Gastrocnemius medialis (tissue), 4 donors: ENCODE measurements around the gene ATP11A. TPM values are rescaled to one million over a fixed set of nuclear protein-coding genes. Genes with fewer than 3 reads are reported as not detected.

ENCODE experiments used
- ATAC-seq, 2 donors: fragments of 150-250 bp; one replicate each; pipeline ENCODE4 v1.9.1; 2016
- DNase-seq, 2 donors: peaks; one replicate each; pipeline ENCODE4 v3.0.0-alpha.2; 2019
- H3K27ac ChIP-seq, 4 donors: fragments of 200-600 bp; sonication (generic); 1 replicate in 1 of 4; 2 replicates in 3 of 4; pipeline ENCODE4 v1.5.1; 2016 to 2018; ENCODE audit warnings: mild to moderate bottlenecking in 2 of 4, moderate library complexity in 1 of 4
- H3K27me3 ChIP-seq, 3 donors: fragments of 200-600 bp; sonication (generic) in 2 of 3; 1 replicate in 1 of 3; 2 replicates in 2 of 3; pipeline versions ENCODE4 v1.5.1 to v1.6.0; 2016 to 2019; ENCODE audit warnings: mild to moderate bottlenecking in 1 of 3, moderate library complexity in 1 of 3
- H3K36me3 ChIP-seq, 2 donors: fragments of 200-600 bp; sonication (generic) in 1 of 2; one replicate each; pipeline ENCODE4 v1.5.1; 2017 to 2018
- H3K4me1 ChIP-seq, 2 donors: fragments of 200-600 bp; sonication (generic) in 1 of 2; one replicate each; pipeline ENCODE4 v1.5.1; 2016 to 2017; ENCODE audit warnings: mild to moderate bottlenecking in 2 of 2
- H3K4me3 ChIP-seq, 4 donors: fragments of 200-600 bp; sonication (generic) in 3 of 4; 1 replicate in 1 of 4; 2 replicates in 3 of 4; pipeline ENCODE4 v1.5.1; 2016 to 2019; ENCODE audit warnings: mild to moderate bottlenecking in 2 of 4
- H3K9me3 ChIP-seq, 3 donors: fragments of 200-600 bp; sonication (generic) in 2 of 3; 1 replicate in 1 of 3; 2 replicates in 2 of 3; pipeline ENCODE4 v1.5.1; 2016 to 2019
- CTCF ChIP-seq, 5 experiments: fragments of 450-650 bp in 3 of 5; fragments of 200-600 bp in 2 of 5; sonication (generic) in 2 of 5; IDR thresholded peaks in 4 of 5; conservative IDR thresholded peaks in 1 of 5; 1 replicate in 4 of 5; 2 replicates in 1 of 5; pipeline ENCODE4 v1.5.1; 2016 to 2019; ENCODE audit warnings: antibody characterized with exemption in 5 of 5, mild to moderate bottlenecking in 3 of 5, moderate library complexity in 3 of 5
- POLR2A ChIP-seq, 2 donors: fragments of 450-650 bp; IDR thresholded peaks; one replicate each; pipeline ENCODE4 v1.6.1; 2017; ENCODE audit warnings: antibody characterized with exemption in 2 of 2, mild to moderate bottlenecking in 2 of 2, moderate library complexity in 2 of 2
- in situ Hi-C, 4 donors: fragments of 200-750 bp; cut with MboI; loops; one replicate each; pipeline versions ENCODE4 v1.15.0 to v1.8.0; 2017; ENCODE audit warnings: low sequenced_read_pairs in 4 of 4
- intact Hi-C: fragments of 100-400 bp; cut with DNase I; formaldehyde crosslinking; loops from one replicate; pipeline ENCODE4 v1.15.1; 2023; ENCODE audit warnings: low total_unique reads
- total RNA-seq, 4 donors: library from RNA; depleted of rRNA; stranded (reverse); fragments of >200 nt; gene quantifications; one replicate each; pipeline versions ENCODE4 v1.1.0 to v1.2.3, GENCODE V29; 2016

The ATP11A gene
- total RNA-seq, 4 donors from 2014 or later = 10.0 to 14.2 (median 12.6) TPM

GRCh38 chr13:112900226-112900600, 210.4 kb downstream of the ATP11A start:
- Histone ChIP-seq H3K27ac (no peak overlapping the region), H3K4me3 (no peak overlapping the region), H3K36me3 (no peaks in the 10 kb centered on the region), H3K9me3 (no peaks in the 10 kb centered on the region), H3K27me3 (peaks cover 22 to 36% (median 22%) of the 10 kb centered on the region in 3 donors), H3K4me1 (peaks cover 0 to 3% of the 10 kb centered on the region in 2 donors)
- TF ChIP-seq CTCF (IDR thresholded peaks at IDR 0.05 in 4 of 5, conservative IDR thresholded peaks at IDR 0.05 in 1 of 5) (no peak), POLR2A (IDR thresholded peaks at IDR 0.05) (no peak)
- intact Hi-C loops (no loop called here), in situ Hi-C loops (no loop called here)
- peak in 1 of 2 donors; percentile 4 for DNase-seq
- no peak for ATAC-seq

- no peak overlapping the region for H3K27ac ChIP-seq
- no peaks in the 10 kb centered on the region for H3K4me1 ChIP-seq
- ATAC-seq (no peak), DNase-seq (peak in 1 of 2 donors; percentile 4)
- H3K27me3 ChIP-seq = peaks cover 17 to 31% (median 18%) of the 10 kb centered on the region in 3 donors
- H3K36me3 ChIP-seq = no peaks in the 10 kb centered on the region
- H3K9me3 ChIP-seq = no peaks in the 10 kb centered on the region
- TF ChIP-seq POLR2A (IDR thresholded peaks at IDR 0.05) = no peak
- in situ Hi-C loops (no loop called here), intact Hi-C loops (no loop called here)
- H3K4me3 ChIP-seq = no peak overlapping the region
These were observed 210.9 kb downstream of the ATP11A start for GRCh38 chr13:112900691-112901091.

DNA sequence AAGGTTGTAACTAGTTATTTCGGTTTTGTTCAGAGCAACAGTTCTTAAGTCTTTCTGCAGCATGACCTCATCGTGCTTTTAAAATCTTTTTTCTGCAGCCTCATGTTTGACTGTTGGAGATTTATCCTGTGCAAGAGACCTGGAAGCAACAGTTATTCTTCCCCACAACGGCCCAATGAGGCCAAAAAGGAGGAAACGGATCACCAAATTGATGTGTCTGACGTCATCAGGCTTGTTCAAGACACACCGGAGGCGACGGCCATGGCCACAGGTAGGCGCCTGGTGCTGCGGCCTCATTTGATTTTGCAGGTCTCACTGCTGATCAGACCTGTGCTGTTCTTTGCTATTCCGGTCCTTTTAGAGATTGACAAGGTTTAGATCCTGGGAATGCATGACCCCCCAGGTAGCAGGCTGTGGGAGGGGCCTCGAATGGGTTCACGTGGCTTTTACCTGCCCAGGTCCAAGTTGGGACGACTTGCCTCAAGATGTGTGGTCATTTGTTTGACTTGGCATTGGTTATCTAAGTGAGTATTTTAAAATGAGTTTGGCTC, 212.3 kb downstream of the ATP11A start:
- H3K4me3 ChIP-seq = no peak overlapping the region
- in situ Hi-C loops = no loop called here
- intact Hi-C loops = no loop called here
- H3K9me3 ChIP-seq = no peaks in the 10 kb centered on the region
- TF ChIP-seq POLR2A (IDR thresholded peaks at IDR 0.05) (no peak), CTCF (IDR thresholded peaks at IDR 0.05 in 4 of 5, conservative IDR thresholded peaks at IDR 0.05 in 1 of 5) (no peak)
- no peak overlapping the region for H3K27ac ChIP-seq
- H3K27me3 ChIP-seq = peaks cover 9 to 17% (median 13%) of the 10 kb centered on the region in 3 donors
- DNase-seq (no peak), ATAC-seq (no peak)
- H3K4me1 ChIP-seq = no peaks in the 10 kb centered on the region
- H3K36me3 ChIP-seq = no peaks in the 10 kb centered on the region

- no peak overlapping the region for H3K27ac ChIP-seq
- TF ChIP-seq POLR2A (IDR thresholded peaks at IDR 0.05) (no peak), CTCF (IDR thresholded peaks at IDR 0.05 in 4 of 5, conservative IDR thresholded peaks at IDR 0.05 in 1 of 5) (no peak)
- peaks cover 7 to 15% (median 13%) of the 10 kb centered on the region in 3 donors for H3K27me3 ChIP-seq
- ATAC-seq (no peak), DNase-seq (no peak)
- in situ Hi-C loops (no loop called here), intact Hi-C loops (no loop called here)
- no peaks in the 10 kb centered on the region for H3K36me3 ChIP-seq
- H3K9me3 ChIP-seq = no peaks in the 10 kb centered on the region
- no peak overlapping the region for H3K4me3 ChIP-seq
- H3K4me1 ChIP-seq = no peaks in the 10 kb centered on the region
These were observed 212.8 kb downstream of the ATP11A start for GRCh38 chr13:112902669-112903068.

- no peak overlapping the region for H3K27ac ChIP-seq
- TF ChIP-seq POLR2A (IDR thresholded peaks at IDR 0.05) = no peak
- TF ChIP-seq CTCF (IDR thresholded peaks at IDR 0.05 in 4 of 5, conservative IDR thresholded peaks at IDR 0.05 in 1 of 5) = no peak
- H3K9me3 ChIP-seq = no peaks in the 10 kb centered on the region
- H3K36me3 ChIP-seq = no peaks in the 10 kb centered on the region
- peaks cover 5 to 15% (median 13%) of the 10 kb centered on the region in 3 donors for H3K27me3 ChIP-seq
- intact Hi-C loops = no loop called here
- ATAC-seq = no peak
- no peak overlapping the region for H3K4me3 ChIP-seq
- in situ Hi-C loops = no loop called here
- no peak for DNase-seq
- H3K4me1 ChIP-seq = no peaks in the 10 kb centered on the region
These were observed 213.3 kb downstream of the ATP11A start for GRCh38 chr13:112903071-112903577.
